ENCODE results near the gene SERF1A.
"Not testable (repeated sequence)": the region's sequence is repeated elsewhere in the genome, so short reads cannot be mapped to it uniquely, and the experiment has no call there.

The SERF1A gene

DNA sequence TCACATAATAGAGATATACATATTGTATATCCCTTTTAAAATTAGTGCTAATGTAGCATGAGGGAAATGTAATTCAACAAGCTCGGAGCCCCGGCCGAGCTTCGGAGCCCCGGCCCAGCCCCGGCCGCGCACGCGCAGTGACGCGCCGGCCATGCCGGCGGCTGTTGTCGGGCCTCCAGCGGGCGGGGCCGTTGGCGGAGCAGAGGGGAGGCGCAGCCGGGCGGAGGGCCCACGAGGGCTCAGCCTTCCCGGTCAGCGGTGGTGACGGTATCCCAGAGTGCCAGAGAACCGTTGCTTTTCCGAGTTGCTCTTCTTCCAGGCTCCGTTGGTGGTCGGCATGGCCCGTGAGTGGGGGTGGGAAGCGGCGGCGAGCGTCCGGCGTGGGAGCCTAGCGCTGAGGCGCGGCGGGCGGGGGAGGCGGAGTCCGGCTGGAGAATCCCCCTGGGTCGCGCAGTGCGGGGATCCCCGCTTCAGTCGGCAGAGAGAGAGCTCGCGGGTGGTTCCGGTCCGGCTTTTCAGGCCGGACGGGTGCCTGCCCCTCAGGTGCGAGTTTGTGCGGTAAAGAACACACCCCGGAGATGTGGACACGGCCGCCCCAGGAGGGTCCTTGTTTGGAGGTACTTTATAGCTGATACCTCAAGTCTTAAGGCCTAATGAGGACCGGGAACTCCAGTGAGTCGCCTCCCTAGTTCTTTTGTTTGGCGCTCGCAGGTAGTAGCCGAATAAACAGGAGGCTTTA, at the start of gene SERF1A:
Gene SERF1A (plus strand): TSS at position 137 of the 739 bp plus-strand sequence. CDS start 201 bp downstream, at position 338.
- H3K36me3 ChIP-seq (ENCODE audit: insufficient read depth, low read length); H3K9me3 ChIP-seq (ENCODE audit: control insufficient read depth, insufficient read depth, low read length); H3K4me1 ChIP-seq (ENCODE audit: insufficient read depth, low read length); H3K9ac ChIP-seq (ENCODE audit: low read depth, low read length): not testable (repeated sequence)

DNA sequence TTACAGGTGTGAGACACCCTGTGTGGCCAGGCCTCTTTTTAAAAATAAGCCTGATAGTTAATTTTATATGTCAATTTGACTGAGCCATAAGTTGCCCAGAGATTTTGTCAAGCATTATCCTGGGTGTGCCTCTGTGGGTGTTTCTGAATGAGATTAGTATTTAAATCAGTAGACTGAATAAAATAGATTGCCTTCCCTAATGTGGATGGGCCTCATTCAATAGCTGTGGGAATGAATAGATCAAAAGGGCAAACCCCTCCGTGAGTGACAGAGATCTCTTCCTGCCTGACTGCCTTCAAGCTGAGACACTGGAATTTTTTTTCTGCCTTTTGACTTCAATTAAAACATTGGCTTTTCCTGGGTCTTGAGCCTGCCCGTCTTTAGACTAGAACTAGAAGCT, 33.7 kb upstream of the SERF1A start:
- not testable (repeated sequence) for H3K36me3 ChIP-seq (ENCODE audit: insufficient read depth, low read length); H3K9me3 ChIP-seq (ENCODE audit: control insufficient read depth, insufficient read depth, low read length); H3K9ac ChIP-seq (ENCODE audit: low read depth, low read length); H3K4me1 ChIP-seq (ENCODE audit: insufficient read depth, low read length)

DNA sequence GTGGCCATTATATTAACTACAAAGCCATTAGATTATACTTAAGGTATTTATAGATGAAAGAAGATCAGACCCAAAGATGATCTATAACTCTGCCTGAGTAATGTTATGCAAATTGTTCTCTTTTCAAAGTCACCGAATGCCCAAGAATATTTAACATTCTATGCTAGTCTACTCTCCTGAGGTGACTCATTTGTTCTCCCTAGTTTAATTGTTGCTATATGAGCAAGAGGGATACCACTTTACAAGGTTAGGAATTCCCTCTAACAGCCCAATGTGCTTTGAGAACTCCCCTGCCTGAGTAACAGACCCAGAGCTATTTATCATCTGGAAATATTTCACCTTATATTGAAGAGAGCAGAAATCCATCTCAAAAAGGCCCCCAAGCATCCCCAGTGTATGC, 29.8 kb upstream of the SERF1A start:
- not testable (repeated sequence) for H3K4me1 ChIP-seq (ENCODE audit: insufficient read depth, low read length); H3K9ac ChIP-seq (ENCODE audit: low read depth, low read length); H3K36me3 ChIP-seq (ENCODE audit: insufficient read depth, low read length); H3K9me3 ChIP-seq (ENCODE audit: control insufficient read depth, insufficient read depth, low read length)

DNA sequence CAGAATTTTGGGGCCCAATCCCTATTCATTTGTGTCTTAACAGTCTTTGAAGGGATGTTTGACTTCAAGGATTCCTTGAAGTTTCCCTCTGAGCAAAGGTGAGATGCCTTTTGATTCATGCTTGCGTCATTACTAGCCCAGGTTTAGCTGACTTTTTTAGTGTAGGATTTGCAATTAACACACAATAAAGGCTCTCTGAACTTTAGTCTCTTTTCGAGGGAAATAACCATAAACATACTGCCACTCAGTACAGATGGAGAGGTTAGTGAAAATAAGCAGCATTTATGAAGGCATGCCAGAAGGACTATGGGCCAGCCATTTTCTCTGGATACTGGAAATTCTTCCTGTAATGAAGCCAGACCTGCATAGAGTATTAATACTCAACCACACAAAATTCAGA, 4.4 kb upstream of the SERF1A start:
- H3K36me3 ChIP-seq (ENCODE audit: insufficient read depth, low read length); H3K4me1 ChIP-seq (ENCODE audit: insufficient read depth, low read length); H3K9ac ChIP-seq (ENCODE audit: low read depth, low read length); H3K9me3 ChIP-seq (ENCODE audit: control insufficient read depth, insufficient read depth, low read length): not testable (repeated sequence)

DNA sequence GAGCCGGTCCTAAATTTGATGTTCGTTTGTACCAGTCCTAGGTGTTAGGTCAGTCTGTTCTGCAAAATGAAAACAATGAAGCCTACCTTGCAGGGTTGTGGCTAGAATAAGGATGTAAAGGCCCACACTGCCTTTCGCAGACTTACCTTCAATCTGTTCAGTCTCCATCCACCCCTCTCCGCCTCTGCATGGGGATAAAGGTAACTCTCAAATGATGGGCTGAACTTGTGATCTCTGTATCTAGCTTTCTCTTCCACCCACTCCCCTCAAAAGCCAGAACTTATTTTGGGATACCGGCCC, 753 bp downstream of the SERF1A start:
- H3K9ac ChIP-seq (ENCODE audit: low read depth, low read length); H3K4me1 ChIP-seq (ENCODE audit: insufficient read depth, low read length); H3K9me3 ChIP-seq (ENCODE audit: control insufficient read depth, insufficient read depth, low read length); H3K36me3 ChIP-seq (ENCODE audit: insufficient read depth, low read length): not testable (repeated sequence)

DNA sequence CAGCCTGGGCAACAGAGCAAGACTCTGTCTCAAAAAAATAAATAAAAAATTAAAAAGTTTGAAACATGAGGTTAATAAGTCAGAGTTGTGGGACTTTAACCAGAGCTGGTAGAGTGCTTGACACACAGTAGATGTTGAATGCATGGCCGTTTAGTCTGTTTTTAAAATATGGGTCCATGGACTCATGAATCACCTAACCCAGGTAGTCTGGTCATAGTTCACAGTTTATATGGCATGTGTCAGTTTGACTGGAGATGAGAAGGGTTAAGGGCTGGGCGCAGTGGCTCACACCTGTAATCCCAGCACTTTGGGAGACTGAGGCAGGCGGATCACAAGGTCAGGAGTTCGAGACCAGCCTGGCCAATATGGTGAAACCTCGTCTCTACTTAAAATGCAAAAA, 6.2 kb downstream of the SERF1A start:
- not testable (repeated sequence) for H3K9ac ChIP-seq (ENCODE audit: low read depth, low read length); H3K4me1 ChIP-seq (ENCODE audit: insufficient read depth, low read length); H3K9me3 ChIP-seq (ENCODE audit: control insufficient read depth, insufficient read depth, low read length); H3K36me3 ChIP-seq (ENCODE audit: insufficient read depth, low read length)

DNA sequence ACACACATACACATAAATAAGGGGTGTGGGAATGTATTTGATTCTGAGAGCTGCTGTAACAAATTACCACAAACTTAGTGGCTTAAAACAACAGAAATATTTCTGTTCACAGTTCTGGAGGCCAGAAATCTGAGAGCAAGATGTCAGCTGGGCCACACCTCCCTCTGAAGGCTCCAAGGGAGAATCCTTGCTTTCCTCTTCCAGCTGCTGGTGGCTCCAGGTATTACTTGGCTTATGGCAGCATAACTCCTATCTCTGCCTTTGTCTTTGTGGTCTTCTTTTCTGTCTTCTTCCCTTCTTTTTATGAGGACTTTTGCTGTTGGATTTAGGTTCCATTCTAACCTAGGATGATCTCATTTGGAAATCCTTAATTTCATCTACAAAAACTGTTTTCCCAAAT, 16.4 kb downstream of the SERF1A start:
- H3K4me1 ChIP-seq (ENCODE audit: insufficient read depth, low read length); H3K9me3 ChIP-seq (ENCODE audit: control insufficient read depth, insufficient read depth, low read length); H3K36me3 ChIP-seq (ENCODE audit: insufficient read depth, low read length); H3K9ac ChIP-seq (ENCODE audit: low read depth, low read length): not testable (repeated sequence)

DNA sequence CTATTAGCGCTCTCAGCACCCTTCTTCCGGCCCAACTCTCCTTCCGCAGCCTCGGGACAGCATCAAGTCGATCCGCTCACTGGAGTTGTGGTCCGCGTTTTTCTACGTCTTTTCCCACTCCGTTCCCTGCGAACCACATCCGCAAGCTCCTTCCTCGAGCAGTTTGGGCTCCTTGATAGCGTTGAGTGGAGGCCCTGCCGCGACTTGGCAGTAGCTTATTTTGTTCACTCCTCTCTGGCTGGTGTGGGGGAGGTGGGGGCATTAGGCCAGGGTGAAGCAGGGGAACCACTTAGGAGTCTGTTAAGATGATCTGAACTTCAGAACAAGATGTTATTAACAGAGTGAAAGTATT, 24.7 kb downstream of the SERF1A start:
- H3K9me3 ChIP-seq (ENCODE audit: control insufficient read depth, insufficient read depth, low read length); H3K36me3 ChIP-seq (ENCODE audit: insufficient read depth, low read length); H3K9ac ChIP-seq (ENCODE audit: low read depth, low read length); H3K4me1 ChIP-seq (ENCODE audit: insufficient read depth, low read length): not testable (repeated sequence)

DNA sequence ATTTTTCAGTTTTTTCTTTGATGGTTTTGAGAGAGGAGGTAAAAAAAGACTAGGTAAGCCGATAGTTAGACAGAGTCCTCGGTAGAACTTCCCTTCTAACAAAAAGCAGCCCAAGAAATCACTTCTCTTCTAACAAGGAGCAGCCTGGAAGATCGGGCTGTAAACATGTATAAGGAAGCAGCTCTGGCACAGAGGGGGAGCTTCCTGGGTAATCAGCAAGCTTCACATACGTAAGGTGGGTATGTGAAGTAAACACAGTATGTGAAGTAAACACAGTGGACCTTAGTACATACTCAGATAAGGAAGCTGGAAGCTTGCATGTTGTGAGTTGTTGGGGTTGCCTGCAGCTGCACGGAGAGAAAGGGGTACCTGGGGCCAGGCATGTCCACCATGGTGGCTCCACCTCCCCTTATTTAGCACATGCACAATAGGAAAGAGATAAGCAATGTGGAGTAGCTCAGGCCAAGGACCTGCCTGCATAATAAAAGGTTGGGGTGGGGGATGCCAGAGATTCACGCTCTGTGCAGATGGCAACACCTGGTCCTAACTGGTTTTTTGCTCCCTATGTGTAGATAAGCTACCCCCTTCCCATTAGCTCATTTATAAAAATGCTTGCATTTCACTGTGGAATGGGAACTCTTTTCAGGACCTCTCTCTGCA, 31.4 kb downstream of the SERF1A start:
- not testable (repeated sequence) for H3K9me3 ChIP-seq (ENCODE audit: control insufficient read depth, insufficient read depth, low read length); H3K36me3 ChIP-seq (ENCODE audit: insufficient read depth, low read length); H3K4me1 ChIP-seq (ENCODE audit: insufficient read depth, low read length); H3K9ac ChIP-seq (ENCODE audit: low read depth, low read length)

DNA sequence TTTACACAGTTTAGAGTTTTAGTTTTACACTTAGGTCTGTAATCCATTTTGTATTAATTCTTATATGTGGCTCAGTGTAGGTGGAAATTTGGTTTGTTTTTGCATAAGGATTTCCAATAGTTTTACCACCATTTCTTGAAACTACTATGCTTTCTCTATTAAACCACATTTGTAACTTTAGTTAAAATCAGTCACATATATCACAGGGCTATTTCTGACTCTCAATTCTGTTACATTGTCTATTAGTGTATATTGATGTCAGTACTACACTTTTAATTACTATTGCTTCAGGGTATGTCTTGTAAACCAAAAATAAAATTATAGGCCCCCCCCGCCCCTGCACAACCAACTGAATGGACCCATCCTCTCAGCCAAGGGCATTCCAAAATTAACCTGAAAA, 32.1 kb downstream of the SERF1A start:
- H3K36me3 ChIP-seq (ENCODE audit: insufficient read depth, low read length); H3K9me3 ChIP-seq (ENCODE audit: control insufficient read depth, insufficient read depth, low read length); H3K4me1 ChIP-seq (ENCODE audit: insufficient read depth, low read length): not testable (repeated sequence)

DNA sequence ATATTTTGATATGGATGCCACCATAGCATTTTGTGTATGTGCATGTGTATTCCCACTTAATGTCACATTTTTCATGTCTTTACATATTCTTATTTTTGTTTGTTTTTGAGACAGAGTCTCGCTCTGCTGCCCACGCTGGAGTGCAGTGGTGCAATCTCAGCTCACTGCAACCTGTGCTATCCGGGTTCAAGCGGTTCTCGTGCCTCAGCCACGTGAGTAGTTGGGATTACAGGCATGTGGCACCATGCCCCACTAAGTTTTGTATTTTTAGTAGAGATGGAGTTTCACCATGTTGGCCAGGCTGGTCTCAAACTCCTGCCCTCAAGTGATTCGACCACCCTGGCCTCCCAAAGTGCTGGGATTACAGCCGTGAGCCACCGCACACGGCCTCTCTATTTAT, 52.6 kb downstream of the SERF1A start:
- H3K36me3 ChIP-seq (ENCODE audit: insufficient read depth, low read length); H3K4me1 ChIP-seq (ENCODE audit: insufficient read depth, low read length); H3K9me3 ChIP-seq (ENCODE audit: control insufficient read depth, insufficient read depth, low read length); H3K9ac ChIP-seq (ENCODE audit: low read depth, low read length): not testable (repeated sequence)

More for the DNA sequence above, 32.1 kb downstream of the SERF1A start:
- H3K9ac ChIP-seq (ENCODE audit: low read depth, low read length) = not testable (repeated sequence)

Measured in ES-I3 (cell line).